Mesendoderm (in vitro differentiated cells): ENCODE results near the gene DGKB.
A peak's percentile ranks its signal among the peaks of the same experiment; 100 is the strongest.

Experiments
- DNase-seq: peaks from one replicate; pipeline ENCODE4 v3.0.0; 2013
- H2AK5ac ChIP-seq: 2 replicates; pipeline ENCODE4 v1.6.1; 2013; ENCODE audit warnings: low read length, inconsistent platforms
- H2BK120ac ChIP-seq: 2 replicates; pipeline ENCODE4 v1.6.1; 2013; ENCODE audit warnings: low read depth, mild to moderate bottlenecking, low read length, moderate library complexity, mixed read lengths
- H2BK15ac ChIP-seq: replicated peaks from 2 replicates; pipeline ENCODE4 v1.6.1; 2013; ENCODE audit warnings: low read depth, mild to moderate bottlenecking, moderate library complexity
- H2BK5ac ChIP-seq: 2 replicates; pipeline ENCODE4 v1.6.1; 2013; ENCODE audit warnings: low read length, inconsistent platforms
- H3K18ac ChIP-seq: 2 replicates; pipeline ENCODE4 v1.6.1; 2013; ENCODE audit warnings: mild to moderate bottlenecking, low read length, mixed read lengths
- H3K23ac ChIP-seq: one replicate; pipeline ENCODE4 v1.6.1; 2013; ENCODE audit warnings: low read length
- H3K27ac ChIP-seq: 2 replicates; pipeline ENCODE4 v1.5.1; 2013; ENCODE audit warnings: low read depth, mild to moderate bottlenecking, inconsistent platforms, low read length, moderate library complexity
- H3K27me3 ChIP-seq: 2 replicates; pipeline ENCODE4 v1.6.1; 2013; ENCODE audit warnings: low read length, control low read depth, mild to moderate bottlenecking, inconsistent platforms; ENCODE audit not compliant: insufficient read depth, poor library complexity
- H3K36me3 ChIP-seq: 2 replicates; pipeline ENCODE4 v1.6.1; 2013; ENCODE audit warnings: low read length, inconsistent platforms; ENCODE audit not compliant: control insufficient read depth, insufficient read depth
- H3K4ac ChIP-seq: one replicate; pipeline ENCODE4 v1.6.1; 2013; ENCODE audit warnings: low read depth, mild to moderate bottlenecking, low read length, moderate library complexity
- H3K4me1 ChIP-seq: 2 replicates; pipeline ENCODE4 v1.6.1; 2013; ENCODE audit warnings: low read depth, low read length, inconsistent platforms; ENCODE audit not compliant: control insufficient read depth
- H3K4me2 ChIP-seq: 2 replicates; pipeline ENCODE4 v1.6.1; 2013; ENCODE audit warnings: low read length
- H3K4me3 ChIP-seq: 2 replicates; pipeline ENCODE4 v1.5.1; 2013; ENCODE audit warnings: mild to moderate bottlenecking, low read length
- H3K56ac ChIP-seq: one replicate; pipeline ENCODE4 v1.6.1; 2013; ENCODE audit warnings: low read length
- H3K79me1 ChIP-seq: 2 replicates; pipeline ENCODE4 v1.6.1; 2013; ENCODE audit warnings: low read length, inconsistent platforms
- H3K79me2 ChIP-seq: 2 replicates; pipeline ENCODE4 v1.6.1; 2013; ENCODE audit warnings: mild to moderate bottlenecking, low read length; ENCODE audit not compliant: control insufficient read depth, insufficient read depth
- H3K9ac ChIP-seq: 2 replicates; pipeline ENCODE4 v1.6.1; 2013; ENCODE audit warnings: low read length, inconsistent platforms
- H4K5ac ChIP-seq: one replicate; pipeline ENCODE4 v1.6.1; 2013; ENCODE audit warnings: low read length
- H4K8ac ChIP-seq: one replicate; pipeline ENCODE4 v1.6.1; 2013; ENCODE audit warnings: low read depth, mild to moderate bottlenecking, control low read depth, low read length, moderate library complexity
- WGBS: extraction: QIAGEN DNeasy Blood & Tissue Kit; methylation state at CpG from one replicate; pipeline ENCODE4 v1.1.7; 2013; ENCODE audit warnings: low lambda C conversion rate, missing lambda C conversion rate; ENCODE audit not compliant: insufficient coverage; ENCODE audit errors: extremely low coverage; 5-methylcytosine and 5-hydroxymethylcytosine counted together

The DGKB gene

DNA sequence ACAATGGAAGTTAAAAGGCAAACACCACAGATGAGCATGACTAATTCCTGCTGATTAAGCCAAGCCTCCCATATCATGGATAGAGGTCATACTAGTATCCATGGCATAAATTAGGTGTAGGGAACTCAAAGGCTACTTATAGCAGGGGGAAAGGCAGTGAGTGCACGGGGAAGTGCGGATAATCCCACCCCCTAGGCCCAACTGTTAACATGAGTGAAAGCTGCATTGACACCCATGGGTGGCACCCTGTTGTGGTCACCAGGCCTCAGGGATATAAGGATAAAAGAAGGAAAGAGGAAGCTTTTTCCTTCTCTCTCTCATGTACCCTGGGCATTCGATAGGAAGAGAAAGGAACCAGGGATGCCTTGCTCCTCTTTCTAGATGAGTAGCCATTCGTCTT lies 161.9 kb downstream of the DGKB start:
- Histone ChIP-seq H3K4ac (no peak overlapping the region), H3K9ac (no peak overlapping the region), H3K23ac (no peak overlapping the region), H4K5ac (no peak overlapping the region), H2BK5ac (no peak overlapping the region), H3K56ac (no peak overlapping the region), H2BK15ac (no peak overlapping the region), H3K79me2 (no peaks in the 10 kb centered on the region), H3K4me2 (no peak overlapping the region), H3K27ac (no peak overlapping the region), H4K8ac (no peak overlapping the region), H3K4me3 (no peak overlapping the region), H3K27me3 (no peaks in the 10 kb centered on the region), H3K18ac (no peak overlapping the region), H3K79me1 (no peaks in the 10 kb centered on the region), H2AK5ac (no peak overlapping the region), H3K36me3 (no peaks in the 10 kb centered on the region), H2BK120ac (no peak overlapping the region), H3K4me1 (no peaks in the 10 kb centered on the region)
- no CpG with 5 or more reads among the region's 4 CpGs for WGBS
- no peak for DNase-seq

DNA sequence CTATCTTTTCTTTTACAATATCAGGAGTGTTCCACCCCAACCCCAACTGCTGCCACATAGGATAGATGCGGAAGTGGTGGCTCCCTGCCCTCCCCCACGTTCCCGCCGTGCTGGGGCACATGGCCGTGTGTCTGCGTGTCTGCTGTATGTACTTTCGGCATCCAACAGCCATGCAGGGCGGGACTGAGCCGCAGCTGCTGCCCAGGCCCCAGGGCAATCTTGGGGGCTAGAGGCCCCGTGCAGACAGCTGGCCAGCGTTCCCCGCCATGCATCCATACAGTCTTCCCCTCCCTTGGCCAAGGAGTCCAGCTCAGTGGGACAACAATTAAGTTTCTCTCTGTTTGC lies 162.7 kb downstream of the DGKB start:
- Histone ChIP-seq H3K27ac (no peak overlapping the region), H3K23ac (no peak overlapping the region), H3K9ac (no peak overlapping the region), H3K27me3 (no peaks in the 10 kb centered on the region), H4K5ac (no peak overlapping the region), H2BK15ac (no peak overlapping the region), H3K4me2 (no peak overlapping the region), H3K56ac (no peak overlapping the region), H2AK5ac (no peak overlapping the region), H2BK120ac (no peak overlapping the region), H3K79me2 (no peaks in the 10 kb centered on the region), H3K4me3 (no peak overlapping the region), H3K4me1 (no peaks in the 10 kb centered on the region), H3K79me1 (no peaks in the 10 kb centered on the region), H3K4ac (no peak overlapping the region), H3K36me3 (no peaks in the 10 kb centered on the region), H4K8ac (no peak overlapping the region), H2BK5ac (no peak overlapping the region), H3K18ac (no peak overlapping the region)
- DNase-seq = no peak
- no CpG with 5 or more reads among the region's 12 CpGs for WGBS

DNA sequence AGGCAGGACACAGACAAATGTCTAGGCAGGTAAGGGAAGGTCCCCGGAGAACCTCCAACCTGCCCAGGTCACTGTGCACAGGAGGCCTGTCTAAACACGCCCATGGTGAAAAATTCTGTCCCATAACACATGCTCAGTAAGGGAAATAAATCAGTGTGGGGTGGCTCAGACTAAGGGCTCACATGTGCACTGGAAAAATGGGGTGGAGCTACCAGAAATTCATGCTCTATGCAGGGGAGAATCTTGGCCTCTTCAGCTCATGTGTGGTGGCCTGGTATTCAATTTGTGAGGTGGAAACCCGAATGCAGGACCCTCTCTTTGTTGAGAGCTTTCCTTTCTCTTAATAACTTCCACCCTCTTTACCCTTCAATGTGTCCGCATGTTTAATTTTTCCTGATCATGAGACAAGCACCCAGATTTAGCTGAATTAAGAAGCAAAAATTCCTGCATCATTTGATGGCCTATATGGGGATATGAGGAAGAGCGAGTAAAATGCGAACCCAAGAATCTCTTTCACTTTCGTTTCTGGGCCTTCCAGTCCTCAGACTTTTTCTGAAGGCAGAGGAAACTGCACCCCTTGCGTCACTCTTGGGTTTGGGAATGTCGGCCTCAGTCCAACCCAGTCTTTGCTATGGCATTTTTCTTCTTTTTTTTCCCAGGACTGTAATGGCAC lies 163.2 kb downstream of the DGKB start:
- Histone ChIP-seq H3K27ac (no peak overlapping the region), H3K56ac (no peak overlapping the region), H3K27me3 (no peaks in the 10 kb centered on the region), H2BK15ac (no peak overlapping the region), H4K8ac (no peak overlapping the region), H2BK120ac (no peak overlapping the region), H2BK5ac (no peak overlapping the region), H3K4me1 (no peaks in the 10 kb centered on the region), H3K4me3 (no peak overlapping the region), H3K4me2 (no peak overlapping the region), H3K18ac (no peak overlapping the region), H3K4ac (no peak overlapping the region), H3K23ac (no peak overlapping the region), H3K9ac (no peak overlapping the region), H2AK5ac (no peak overlapping the region), H4K5ac (no peak overlapping the region), H3K79me2 (no peaks in the 10 kb centered on the region), H3K79me1 (no peaks in the 10 kb centered on the region), H3K36me3 (no peaks in the 10 kb centered on the region)
- no peak for DNase-seq
- WGBS = no CpG with 5 or more reads among the region's 9 CpGs

GRCh38 chr7:14738086-14738485 lies 164.5 kb downstream of the DGKB start:
- Histone ChIP-seq H2BK5ac (no peak overlapping the region), H3K9ac (no peak overlapping the region), H2BK120ac (no peak overlapping the region), H3K4me2 (no peak overlapping the region), H3K23ac (no peak overlapping the region), H3K79me2 (no peaks in the 10 kb centered on the region), H2BK15ac (no peak overlapping the region), H3K4me3 (no peak overlapping the region), H3K4me1 (no peaks in the 10 kb centered on the region), H3K36me3 (no peaks in the 10 kb centered on the region), H2AK5ac (no peak overlapping the region), H4K8ac (no peak overlapping the region), H4K5ac (no peak overlapping the region), H3K4ac (no peak overlapping the region), H3K27me3 (no peaks in the 10 kb centered on the region), H3K79me1 (no peaks in the 10 kb centered on the region), H3K56ac (no peak overlapping the region), H3K18ac (no peak overlapping the region), H3K27ac (no peak overlapping the region)
- WGBS = no CpG with 5 or more reads among the region's 1 CpG
- DNase-seq = no peak

GRCh38 chr7:14734839-14735321 lies 167.7 kb downstream of the DGKB start:
- Histone ChIP-seq H2BK15ac (no peak overlapping the region), H3K27me3 (no peaks in the 10 kb centered on the region), H3K23ac (no peak overlapping the region), H3K27ac (no peak overlapping the region), H3K56ac (no peak overlapping the region), H2AK5ac (no peak overlapping the region), H2BK5ac (no peak overlapping the region), H4K5ac (no peak overlapping the region), H3K4me3 (no peak overlapping the region), H3K18ac (no peak overlapping the region), H4K8ac (no peak overlapping the region), H3K79me1 (no peaks in the 10 kb centered on the region), H2BK120ac (no peak overlapping the region), H3K9ac (no peak overlapping the region), H3K36me3 (no peaks in the 10 kb centered on the region), H3K4ac (no peak overlapping the region), H3K4me2 (no peak overlapping the region), H3K4me1 (no peaks in the 10 kb centered on the region), H3K79me2 (no peaks in the 10 kb centered on the region)
- DNase-seq = peak; percentile 82
- no CpG with 5 or more reads among the region's 9 CpGs for WGBS

DNA sequence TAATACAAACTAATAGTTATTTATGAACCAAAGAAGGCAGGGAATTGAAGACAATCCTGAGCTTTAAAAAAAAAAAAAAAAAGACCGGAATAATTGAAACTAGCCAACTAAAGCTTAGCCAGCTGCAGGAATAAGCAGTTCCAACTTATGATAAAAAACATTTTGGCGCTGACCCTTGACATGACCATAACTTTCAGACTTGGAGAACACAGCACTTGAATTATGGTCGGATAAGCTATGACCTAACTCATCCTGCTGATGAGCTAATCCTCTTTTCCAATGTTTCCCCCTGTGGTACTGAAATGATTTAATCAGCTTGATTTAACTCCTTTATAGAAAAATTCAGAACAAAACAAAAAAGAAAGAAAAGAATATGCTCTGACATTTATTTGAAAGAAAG lies 181.8 kb downstream of the DGKB start:
- Histone ChIP-seq H3K79me2 (no peaks in the 10 kb centered on the region), H2BK5ac (no peak overlapping the region), H2AK5ac (no peak overlapping the region), H3K27me3 (no peaks in the 10 kb centered on the region), H3K27ac (no peak overlapping the region), H3K4me3 (no peak overlapping the region), H3K4ac (no peak overlapping the region), H3K36me3 (no peaks in the 10 kb centered on the region), H3K18ac (no peak overlapping the region), H3K23ac (no peak overlapping the region), H4K8ac (no peak overlapping the region), H4K5ac (no peak overlapping the region), H3K4me1 (no peaks in the 10 kb centered on the region), H3K56ac (no peak overlapping the region), H3K79me1 (no peaks in the 10 kb centered on the region), H2BK120ac (no peak overlapping the region), H3K9ac (no peak overlapping the region), H3K4me2 (no peak overlapping the region), H2BK15ac (no peak overlapping the region)
- DNase-seq = no peak
- no CpG with 5 or more reads among the region's 3 CpGs for WGBS
